Adipocyte (in vitro differentiated cells): ENCODE measurements around the gene PPP1R1A.

Experiments used
- DNase-seq: peaks from one replicate; pipeline ENCODE4 v3.0.0-alpha.2; 2015; ENCODE audit warnings: low read depth
- H3K27me3 ChIP-seq: replicated peaks from 2 replicates; pipeline ENCODE4 v1.7.0; 2013; ENCODE audit warnings: mild to moderate bottlenecking, low read length, moderate library complexity; ENCODE audit not compliant: control insufficient read depth, insufficient read depth
- H3K36me3 ChIP-seq: 2 replicates; pipeline ENCODE4 v1.7.0; 2013; ENCODE audit warnings: low read length, mild to moderate bottlenecking, moderate library complexity; ENCODE audit not compliant: control insufficient read depth, insufficient read depth, severe bottlenecking
- H3K4me1 ChIP-seq: 2 replicates; pipeline ENCODE4 v1.7.0; 2013; ENCODE audit warnings: mild to moderate bottlenecking, low read length, moderate library complexity; ENCODE audit not compliant: control insufficient read depth, insufficient read depth
- H3K4me3 ChIP-seq: 2 replicates; pipeline ENCODE4 v1.7.0; 2013; ENCODE audit warnings: mild to moderate bottlenecking, low read length, moderate library complexity
- H3K9ac ChIP-seq: 2 replicates; pipeline ENCODE4 v1.7.0; 2013; ENCODE audit warnings: mild to moderate bottlenecking, low read length, moderate library complexity
- H3K9me3 ChIP-seq: 2 replicates; pipeline ENCODE4 v1.7.0; 2013; ENCODE audit warnings: mild to moderate bottlenecking, low read length, moderate library complexity; ENCODE audit not compliant: control insufficient read depth

Gene PPP1R1A

GRCh38 chr12:54549774-54550451 is 38.5 kb downstream of the PPP1R1A start:
- DNase-seq: peak; percentile 11
- Histone ChIP-seq H3K9me3 (peaks cover 9% of the 10 kb centered on the region), H3K4me3 (peak overlapping the region; percentile 74), H3K4me1 (peaks cover 9% of the 10 kb centered on the region), H3K27me3 (peaks cover 67% of the 10 kb centered on the region), H3K9ac (peak overlapping the region; percentile 57), H3K36me3 (no peaks in the 10 kb centered on the region)

- H3K9me3 ChIP-seq: no peaks in the 10 kb centered on the region
- peaks cover 9% of the 10 kb centered on the region for H3K4me1 ChIP-seq
- H3K27me3 ChIP-seq: peaks cover 50% of the 10 kb centered on the region
- H3K4me3 ChIP-seq: no peak overlapping the region
- no peak overlapping the region for H3K9ac ChIP-seq
- no peak for DNase-seq
- no peaks in the 10 kb centered on the region for H3K36me3 ChIP-seq
These were observed 41.9 kb downstream of the PPP1R1A start for GRCh38 chr12:54546511-54546910.

DNA sequence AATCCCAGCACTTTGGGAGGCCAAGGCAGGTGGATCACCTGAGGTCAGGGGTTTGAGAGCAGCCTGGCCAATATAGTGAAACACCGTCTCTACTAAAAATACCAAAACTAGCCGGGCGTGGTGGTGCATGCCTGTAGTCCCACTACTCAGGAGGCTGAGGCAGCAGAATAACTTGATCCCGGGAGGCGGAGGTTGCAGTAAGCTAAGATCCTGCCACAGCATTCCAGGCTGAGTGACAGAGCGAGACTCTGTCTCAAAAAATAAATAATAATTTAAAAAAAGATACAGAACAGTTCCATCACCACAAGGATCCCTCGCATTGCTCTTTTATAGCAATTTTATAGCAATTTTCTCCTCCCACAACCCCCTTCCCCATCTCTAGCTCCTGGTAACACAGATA is 43.7 kb downstream of the PPP1R1A start:
- no peaks in the 10 kb centered on the region for H3K36me3 ChIP-seq
- H3K9ac ChIP-seq: no peak overlapping the region
- H3K9me3 ChIP-seq: no peaks in the 10 kb centered on the region
- H3K4me1 ChIP-seq: peaks cover 2% of the 10 kb centered on the region
- no peak overlapping the region for H3K4me3 ChIP-seq
- no peak for DNase-seq
- peaks cover 33% of the 10 kb centered on the region for H3K27me3 ChIP-seq

GRCh38 chr12:54543526-54543925 is 44.9 kb downstream of the PPP1R1A start:
- Histone ChIP-seq H3K4me3 (no peak overlapping the region), H3K27me3 (peaks cover 30% of the 10 kb centered on the region), H3K36me3 (no peaks in the 10 kb centered on the region)

GRCh38 chr12:54541751-54542290 is 46.6 kb downstream of the PPP1R1A start:
- no peak overlapping the region for H3K9ac ChIP-seq
- H3K9me3 ChIP-seq: no peaks in the 10 kb centered on the region
- H3K4me3 ChIP-seq: no peak overlapping the region
- peaks cover 10% of the 10 kb centered on the region for H3K4me1 ChIP-seq
- no peak for DNase-seq
- H3K27me3 ChIP-seq: peaks cover 23% of the 10 kb centered on the region
- no peaks in the 10 kb centered on the region for H3K36me3 ChIP-seq

More at GRCh38 chr12:54543526-54543925, 44.9 kb downstream of the PPP1R1A start:
- Histone ChIP-seq H3K4me1 (peaks cover 4% of the 10 kb centered on the region), H3K9ac (no peak overlapping the region), H3K9me3 (no peaks in the 10 kb centered on the region)
- no peak for DNase-seq

DNA sequence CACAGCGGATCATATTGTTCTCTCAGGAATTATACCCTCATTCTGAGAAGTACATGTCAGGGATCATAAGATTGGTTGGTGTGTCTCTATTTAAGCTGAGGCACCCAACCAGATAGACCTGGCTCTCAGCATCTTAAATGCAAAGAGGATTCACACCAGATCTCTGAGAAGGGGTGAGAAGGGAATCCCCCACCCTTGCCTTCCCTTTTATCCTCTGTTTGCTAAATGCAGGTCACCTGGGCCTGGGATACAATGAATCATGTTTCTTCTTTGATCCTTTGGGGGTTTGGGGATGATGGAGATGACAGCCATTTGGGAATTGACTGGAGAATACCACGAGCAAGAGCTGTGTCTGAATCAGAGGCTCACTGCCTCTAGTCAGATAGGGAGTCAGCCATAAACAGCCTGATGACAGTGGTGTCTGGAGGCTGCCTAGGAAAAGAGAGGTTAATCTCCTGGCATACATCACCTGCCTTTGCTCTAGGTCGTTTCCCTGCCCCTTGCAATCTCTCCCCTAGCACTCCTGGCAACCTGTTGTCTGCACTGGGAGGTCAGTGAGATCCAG is 50.2 kb downstream of the PPP1R1A start:
- H3K9me3 ChIP-seq: no peaks in the 10 kb centered on the region
- no peak overlapping the region for H3K9ac ChIP-seq
- H3K4me3 ChIP-seq: no peak overlapping the region
- H3K4me1 ChIP-seq: peaks cover 10% of the 10 kb centered on the region
- no peaks in the 10 kb centered on the region for H3K36me3 ChIP-seq
- H3K27me3 ChIP-seq: peaks cover 4% of the 10 kb centered on the region
- no peak for DNase-seq

GRCh38 chr12:54535474-54535873 is 53.0 kb downstream of the PPP1R1A start:
- Histone ChIP-seq H3K4me1 (peaks cover 10% of the 10 kb centered on the region), H3K4me3 (no peak overlapping the region), H3K9me3 (no peaks in the 10 kb centered on the region), H3K36me3 (no peaks in the 10 kb centered on the region), H3K27me3 (peaks cover 19% of the 10 kb centered on the region), H3K9ac (no peak overlapping the region)
- no peak for DNase-seq

- Histone ChIP-seq H3K9ac (no peak overlapping the region), H3K4me3 (no peak overlapping the region), H3K9me3 (no peaks in the 10 kb centered on the region), H3K4me1 (no peaks in the 10 kb centered on the region), H3K27me3 (peaks cover 37% of the 10 kb centered on the region), H3K36me3 (no peaks in the 10 kb centered on the region)
- DNase-seq: no peak
These were observed 58.9 kb downstream of the PPP1R1A start for GRCh38 chr12:54529581-54529980.
